NAMALWA (cell line): ENCODE results near the gene PELO.

Source experiments
- DNase-seq: peaks from one replicate; pipeline ENCODE4 v3.0.0-alpha.2; 2015; ENCODE audit warnings: low spot score

Gene PELO

GRCh38 chr5:52831786-52832511 is 44.2 kb downstream of the PELO start:
- no peak for DNase-seq

GRCh38 chr5:52834320-52834719 is 46.6 kb downstream of the PELO start:
- no peak for DNase-seq

- DNase-seq: no peak
Measured at GRCh38 chr5:52837068-52837467, 49.4 kb downstream of the PELO start.
